Stimulated activated CD4-positive, alpha-beta T cell treated with anti-CD3 and anti-CD28 coated beads, Interleukin-2, amount 100 ng/mL, for 48 hours (primary cell): ENCODE results near the gene PPP4R1.

Experiments
- DNase-seq, 2 donors: peaks; one replicate each; pipeline ENCODE4 v3.0.0-alpha.2; 2020

Gene PPP4R1

DNA sequence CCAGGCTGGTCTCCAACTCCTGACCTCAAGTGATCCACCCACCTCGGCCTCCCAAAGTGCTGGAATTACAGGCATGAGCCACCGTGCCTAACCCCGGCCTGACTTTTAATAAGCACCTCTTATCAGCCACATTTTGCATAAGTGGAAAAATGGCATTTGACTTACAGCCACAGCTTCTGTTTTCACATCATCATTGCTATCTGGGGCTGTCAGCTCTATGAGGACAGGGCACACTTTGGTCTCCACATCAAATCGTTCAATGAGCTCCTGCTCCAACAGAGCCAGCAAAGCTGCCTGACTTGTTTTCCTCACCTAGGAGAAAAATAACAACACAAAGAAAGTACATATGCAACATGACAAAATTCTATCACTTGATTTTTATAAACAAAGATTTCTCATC lies 26.4 kb downstream of the PPP4R1 start:
- no peak for DNase-seq

DNA sequence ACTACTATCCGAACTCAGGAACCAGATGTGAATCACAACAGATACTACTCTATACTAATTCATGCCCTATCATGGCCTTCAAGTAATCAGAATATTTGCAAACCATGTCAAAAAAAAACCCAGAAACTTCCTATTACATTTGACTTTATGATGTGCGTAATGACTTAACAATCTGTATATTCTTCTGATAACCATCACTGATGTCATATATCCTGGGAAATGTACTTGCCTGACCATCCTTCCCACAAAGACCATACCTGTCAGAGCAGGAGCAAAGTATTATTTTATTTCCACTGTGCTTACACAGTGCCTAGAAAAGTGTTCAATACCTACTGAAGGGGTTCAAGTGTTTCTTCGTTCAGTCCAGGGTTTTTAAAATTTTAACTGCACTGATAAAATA lies 27.5 kb downstream of the PPP4R1 start:
- DNase-seq: no peak

DNA sequence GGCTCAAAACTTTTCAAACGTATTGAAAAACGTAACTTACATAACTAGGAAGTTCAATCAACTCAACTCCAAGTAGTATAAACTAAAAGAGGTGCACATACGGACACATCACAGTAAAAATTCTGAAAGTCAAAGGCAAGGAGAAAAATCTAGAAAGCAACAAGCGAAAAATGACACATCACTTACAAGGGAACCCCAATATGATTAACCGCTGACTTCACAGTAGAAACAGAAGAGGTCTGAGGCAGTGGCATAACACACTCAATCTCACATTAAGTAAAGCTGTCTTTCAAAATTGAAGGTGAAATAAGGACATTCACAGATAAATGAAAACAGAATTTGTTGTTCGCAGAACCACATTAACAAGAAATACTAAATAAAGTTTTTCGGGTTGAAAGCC lies 32.7 kb downstream of the PPP4R1 start:
- no peak for DNase-seq

DNA sequence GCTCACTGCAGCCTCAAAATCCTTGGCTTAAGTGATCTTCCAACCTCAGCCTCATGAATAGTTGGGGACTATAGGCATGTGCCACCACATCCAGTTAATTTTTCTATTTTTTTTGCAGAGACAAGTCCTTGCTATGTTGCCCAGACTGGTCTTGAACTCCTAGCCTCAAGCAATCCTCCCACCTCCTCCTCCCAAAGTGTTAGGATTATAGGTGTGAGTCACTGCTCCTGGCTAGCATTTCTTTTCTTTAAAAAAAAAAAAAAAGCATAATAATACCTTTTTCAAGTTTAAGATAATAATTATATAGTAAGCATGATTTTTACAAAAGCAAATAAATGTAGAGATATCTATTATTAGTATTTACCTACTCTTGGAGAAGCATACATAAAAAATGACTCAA lies 36.1 kb downstream of the PPP4R1 start:
- no peak for DNase-seq

DNA sequence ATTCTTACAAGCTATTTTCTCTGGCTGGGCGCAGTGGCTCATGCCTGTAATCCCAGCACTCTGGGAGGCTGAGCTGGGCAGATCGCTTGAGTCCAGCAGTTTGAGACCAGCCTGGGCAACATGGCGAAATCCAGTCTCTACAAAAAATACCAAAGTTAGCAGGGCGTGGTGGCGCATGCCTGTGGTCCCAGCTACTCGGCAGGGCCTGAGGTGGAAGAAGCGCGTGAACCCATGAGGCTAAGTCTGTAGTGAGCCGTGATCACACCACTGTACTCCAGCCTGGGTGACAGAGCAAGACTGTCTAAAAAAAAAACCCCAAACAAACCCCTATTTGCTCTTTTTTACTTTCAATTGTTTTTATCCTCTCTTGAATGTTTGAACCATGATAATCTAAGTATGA lies 37.0 kb downstream of the PPP4R1 start:
- DNase-seq: no peak

DNA sequence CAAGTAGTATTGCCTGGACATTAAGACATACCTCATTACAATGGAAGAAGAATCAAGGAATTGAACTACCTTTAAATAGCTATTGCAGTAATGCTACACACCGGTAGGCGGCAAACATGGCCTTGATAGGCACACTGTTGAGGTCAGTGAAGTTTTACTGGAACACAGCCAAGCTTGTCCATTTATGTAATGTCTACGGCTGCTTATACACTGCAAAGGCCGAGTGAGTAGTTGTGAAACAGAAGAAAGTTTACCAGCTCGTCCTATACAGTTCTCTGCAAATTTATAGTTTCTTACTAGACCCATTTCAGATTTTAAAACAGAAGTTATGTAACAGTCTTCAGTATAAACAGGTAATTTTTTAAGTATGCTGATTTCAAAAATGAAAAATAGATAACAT lies 38.8 kb downstream of the PPP4R1 start:
- DNase-seq: peak in 1 of 2 donors; percentile 1

DNA sequence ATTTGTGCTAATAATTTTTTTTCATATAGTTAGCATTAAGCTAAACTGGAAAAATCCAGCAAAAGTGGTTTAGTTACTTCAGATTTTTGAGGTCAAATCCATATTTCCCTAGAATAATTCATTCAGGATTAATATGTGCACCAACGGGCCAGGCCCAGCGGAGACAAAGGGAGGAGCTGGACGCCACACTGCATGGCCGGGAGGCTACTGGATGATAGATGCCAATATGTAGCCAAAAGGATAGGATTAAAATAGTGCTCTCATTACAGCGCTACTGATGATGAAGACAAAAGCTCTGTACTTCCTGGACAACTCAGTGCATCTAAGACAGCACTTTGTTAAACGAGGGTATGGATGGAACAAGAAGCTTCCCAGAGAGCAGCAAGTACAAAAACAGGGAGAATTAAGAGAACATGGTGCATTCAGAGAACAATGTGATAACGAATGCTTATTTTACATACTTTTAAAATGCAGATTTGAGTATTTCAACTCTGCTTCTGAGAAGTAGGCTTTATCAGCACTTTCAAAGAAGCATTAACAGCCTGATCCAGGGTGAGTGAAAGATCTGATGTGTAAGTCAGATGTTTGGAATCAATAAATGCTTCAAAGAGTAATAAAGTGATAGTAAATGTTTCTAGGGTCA lies 39.8 kb downstream of the PPP4R1 start:
- no peak for DNase-seq

DNA sequence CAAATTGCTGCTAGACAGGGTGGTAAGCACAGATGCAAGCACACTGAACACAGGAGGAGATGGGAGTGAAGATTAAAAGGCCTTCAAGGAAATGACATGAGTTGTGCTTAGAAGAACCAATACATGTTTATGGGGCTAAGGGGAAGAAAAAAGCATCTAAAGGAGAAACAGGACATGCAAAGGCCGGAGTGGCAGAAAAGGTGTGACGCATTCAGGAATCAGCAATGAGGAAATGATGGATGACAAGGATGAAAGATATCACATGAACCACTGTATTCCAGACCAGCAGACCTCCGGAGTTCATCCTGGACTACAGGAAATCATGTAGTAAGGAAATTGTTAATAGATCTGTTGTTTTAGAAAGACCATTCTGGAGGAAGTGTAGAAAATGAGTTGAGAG lies 42.8 kb downstream of the PPP4R1 start:
- no peak for DNase-seq

DNA sequence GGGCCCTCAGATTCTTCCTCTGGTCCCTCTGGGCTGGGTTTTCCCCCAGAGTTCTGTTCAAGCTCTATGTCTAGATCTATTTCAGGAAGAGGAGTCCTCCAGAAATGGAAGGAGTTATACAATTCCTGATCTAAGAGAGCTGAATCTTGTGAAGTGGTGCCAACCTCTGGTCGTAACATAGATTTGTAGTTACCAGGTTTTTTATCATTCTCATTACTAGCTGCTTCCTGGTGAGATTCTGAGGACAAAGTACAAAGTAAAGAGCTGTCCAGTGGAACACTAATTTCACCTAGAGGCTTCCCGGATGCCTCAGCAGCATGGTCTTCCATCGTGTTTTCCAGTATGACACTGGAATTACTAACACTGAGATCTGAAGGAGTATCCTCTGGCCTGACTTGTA lies 44.1 kb downstream of the PPP4R1 start:
- no peak for DNase-seq

DNA sequence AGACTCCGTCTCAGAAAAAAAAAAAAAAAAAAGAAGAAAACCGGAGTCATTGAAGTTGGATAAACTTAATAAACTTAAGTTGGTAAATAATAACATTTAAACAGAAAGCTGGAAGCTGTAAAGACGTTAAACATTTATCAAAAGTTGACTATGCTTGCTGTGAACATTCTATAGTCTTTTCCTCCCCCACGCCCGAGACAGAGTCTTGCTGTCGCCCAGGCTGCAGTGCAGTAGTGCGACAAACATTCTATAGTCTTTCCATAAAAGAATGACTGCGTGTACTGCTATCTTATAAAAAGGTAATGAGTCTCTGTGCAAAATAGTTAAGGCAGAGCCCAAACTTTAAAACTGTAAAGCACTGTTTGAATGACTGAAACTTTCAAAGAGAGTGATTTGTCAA lies 45.2 kb downstream of the PPP4R1 start:
- no peak for DNase-seq

DNA sequence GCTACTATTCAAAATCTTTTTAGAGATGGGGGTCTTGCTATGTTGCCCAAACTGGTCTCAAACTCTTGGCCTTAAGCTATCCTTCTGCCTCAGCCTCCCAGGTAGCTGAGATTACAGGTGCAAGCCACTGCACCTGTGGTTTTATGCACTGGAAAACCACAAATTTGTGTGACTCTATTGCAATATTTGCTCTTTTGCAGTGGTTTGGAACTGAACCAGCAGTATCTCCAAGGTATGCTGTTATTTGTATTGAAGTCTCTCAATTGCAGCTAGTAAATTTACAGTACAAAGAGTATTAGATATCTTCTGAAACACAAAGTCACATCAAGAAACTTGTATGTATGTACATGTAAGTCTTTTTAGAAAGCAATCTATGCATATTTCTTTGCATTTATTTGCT lies 46.2 kb downstream of the PPP4R1 start:
- DNase-seq: no peak

DNA sequence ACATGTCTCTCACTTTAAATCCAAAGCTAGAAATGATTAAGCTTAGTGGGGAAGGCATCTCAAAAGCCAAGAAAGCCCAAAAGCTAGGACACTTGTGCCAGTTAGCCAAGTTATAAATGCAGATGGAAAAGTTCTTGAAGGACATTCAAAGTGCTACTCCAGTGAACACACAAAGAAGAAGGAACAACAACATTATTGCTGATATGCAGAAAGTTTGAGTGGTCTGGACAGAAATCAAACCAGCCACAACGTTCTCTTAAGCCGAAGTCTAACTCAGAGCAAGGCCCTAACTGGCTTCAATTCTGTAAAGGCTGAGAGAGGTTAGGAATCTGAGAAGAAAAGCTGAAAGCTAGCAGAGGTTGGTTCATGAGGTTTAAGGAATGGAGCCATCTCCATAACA lies 49.0 kb downstream of the PPP4R1 start:
- no peak for DNase-seq

DNA sequence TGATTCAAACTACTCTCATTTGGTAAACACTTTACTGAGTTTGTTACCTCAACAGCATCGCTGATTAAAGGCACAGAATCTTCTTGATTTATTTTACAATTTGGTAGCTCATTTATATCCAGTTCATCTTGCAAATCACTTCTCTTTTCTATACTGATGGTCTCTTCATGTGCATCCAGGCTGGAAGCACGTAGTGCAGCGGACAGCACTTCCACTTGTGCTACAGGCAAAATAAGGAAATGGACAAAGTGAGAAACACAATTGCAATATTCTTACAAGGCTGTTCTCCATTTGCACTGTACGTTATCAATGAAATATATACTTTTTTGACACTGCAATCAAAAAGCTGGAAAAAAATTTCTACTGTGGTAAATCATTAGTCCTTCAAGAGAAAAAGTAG lies 51.0 kb downstream of the PPP4R1 start:
- no peak for DNase-seq

DNA sequence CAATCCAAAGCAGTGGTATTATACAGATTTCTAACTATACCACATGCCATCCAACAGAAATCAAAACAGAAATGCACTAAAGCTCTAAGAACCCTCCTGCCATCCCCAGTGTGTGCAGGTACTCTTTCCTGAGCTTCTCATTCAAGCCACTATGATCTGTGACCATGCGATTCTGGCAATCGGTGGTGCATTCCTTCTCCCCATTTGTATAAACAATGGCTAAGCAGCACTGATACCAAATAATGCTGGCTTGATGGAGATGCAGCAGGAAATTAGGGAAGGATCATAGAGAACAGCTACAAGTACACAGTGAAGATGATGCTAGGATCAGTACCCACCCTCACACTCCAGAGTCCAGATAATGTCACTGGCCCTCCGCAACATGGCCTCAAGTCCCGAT lies 51.8 kb downstream of the PPP4R1 start:
- no peak for DNase-seq

DNA sequence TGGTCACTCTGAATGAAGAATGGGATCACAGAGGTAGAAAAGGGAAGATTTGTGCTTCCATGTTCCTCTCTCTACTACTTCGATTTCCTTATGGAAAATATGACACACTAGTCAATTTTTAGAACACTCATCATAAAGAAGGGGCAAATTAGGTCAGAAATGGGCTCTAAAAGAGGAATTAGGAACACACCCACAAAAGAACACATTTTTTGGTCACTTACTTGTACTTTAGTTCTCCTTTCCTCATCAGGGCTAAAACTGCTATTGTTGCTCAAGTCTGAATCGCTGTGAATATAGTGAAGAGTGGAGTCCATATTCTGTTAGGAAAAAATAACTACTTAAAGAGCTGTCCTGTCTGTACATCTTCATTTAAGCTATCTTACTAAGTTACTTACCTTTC lies 52.6 kb downstream of the PPP4R1 start:
- no peak for DNase-seq

DNA sequence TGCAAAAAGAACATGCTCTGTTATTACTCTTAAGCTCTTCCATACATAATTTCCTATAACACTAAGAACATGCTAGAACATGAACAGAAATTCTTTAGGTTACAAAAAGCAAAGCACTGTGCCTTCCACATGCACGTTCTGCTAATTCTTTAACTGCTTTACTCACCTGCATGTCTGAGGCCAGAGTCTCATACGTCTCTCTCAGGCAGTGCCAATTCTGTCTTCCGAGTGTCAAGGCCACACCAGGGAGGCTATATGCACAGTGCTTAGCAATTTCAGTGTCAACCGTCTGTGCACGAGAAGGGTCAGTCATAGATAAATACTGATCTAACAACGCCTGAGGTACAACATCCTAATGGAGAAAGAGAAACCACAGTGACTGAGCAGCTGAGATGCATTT lies 55.1 kb downstream of the PPP4R1 start:
- DNase-seq: no peak

DNA sequence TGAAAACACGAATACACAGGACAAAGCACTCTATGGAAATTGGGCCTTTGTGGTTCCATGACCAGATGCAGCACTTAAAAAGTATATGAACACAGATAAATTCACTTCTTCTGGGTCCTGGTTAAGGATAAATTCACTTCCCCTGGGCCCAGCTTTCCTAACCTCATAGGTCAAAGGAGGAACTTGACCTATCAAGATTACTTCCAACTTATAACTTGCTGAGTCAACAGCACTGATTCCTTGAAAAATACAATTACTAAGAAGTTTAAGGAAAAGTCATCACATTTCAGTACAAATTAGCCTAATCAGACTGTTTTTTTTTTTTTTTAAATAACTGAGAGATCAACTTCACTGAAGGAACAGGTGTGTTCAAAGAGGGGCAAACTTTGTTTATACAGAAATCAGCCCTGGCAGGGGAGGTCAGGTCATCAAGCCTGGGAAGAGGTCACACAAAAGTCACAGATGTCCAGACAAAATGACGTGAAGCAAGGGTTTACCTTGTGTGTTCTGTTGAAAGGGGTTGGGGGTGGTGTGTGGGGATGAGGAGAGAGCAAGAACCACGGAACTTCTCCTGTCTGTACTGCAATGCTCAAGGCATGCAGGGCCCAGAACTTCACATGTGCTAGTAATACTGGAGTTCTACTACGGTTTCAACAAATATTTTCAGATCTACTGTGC lies 55.8 kb downstream of the PPP4R1 start:
- no peak for DNase-seq

DNA sequence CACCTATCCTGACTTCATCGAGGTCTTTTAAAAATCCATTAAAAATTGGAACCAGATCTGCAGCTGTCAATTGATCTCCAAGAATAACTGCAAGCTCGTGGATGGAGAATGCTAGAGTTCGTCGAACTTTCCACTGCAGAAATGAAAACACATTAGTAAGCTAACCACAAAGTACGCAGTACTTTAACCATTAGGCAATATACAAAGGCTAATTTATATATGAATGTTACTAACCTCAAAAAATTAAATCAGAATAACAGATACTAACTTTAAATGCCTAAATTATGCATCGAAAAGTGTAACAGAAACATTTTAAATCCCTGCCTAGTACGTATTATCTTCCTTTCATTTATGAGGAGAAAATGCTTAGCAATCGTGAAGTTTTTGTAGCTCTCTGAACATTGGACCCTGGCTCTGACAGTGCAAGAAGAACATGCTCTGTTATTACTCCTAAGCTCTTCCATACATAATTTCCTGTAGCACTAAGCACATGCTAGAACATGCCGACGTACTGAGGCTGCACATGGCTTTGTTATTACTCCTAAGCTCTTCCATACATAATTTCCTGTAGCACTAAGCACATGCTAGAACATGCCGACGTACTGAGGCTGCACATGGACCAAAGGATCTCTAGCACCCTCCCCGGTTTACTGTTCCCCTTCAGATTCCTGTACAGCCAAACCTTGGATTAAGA lies 57.0 kb downstream of the PPP4R1 start:
- no peak for DNase-seq

DNA sequence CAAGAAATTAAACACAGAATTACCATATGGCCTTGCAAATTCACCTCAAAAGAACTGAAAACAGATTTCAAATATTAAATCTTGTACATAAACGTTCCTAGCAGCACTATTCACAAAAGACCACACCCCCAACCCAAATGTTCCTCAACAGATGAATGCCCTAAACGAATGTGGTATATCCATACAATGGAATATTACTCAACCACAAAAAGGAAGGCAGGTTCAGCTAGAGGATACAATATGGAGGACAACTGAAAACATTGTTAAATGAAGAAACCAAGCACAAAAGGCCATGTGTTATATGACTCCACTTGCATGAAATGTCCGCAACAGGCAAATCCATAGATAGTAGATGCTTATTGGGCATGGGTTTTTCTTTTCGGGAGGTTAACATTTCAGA lies 61.7 kb downstream of the PPP4R1 start:
- DNase-seq: no peak

DNA sequence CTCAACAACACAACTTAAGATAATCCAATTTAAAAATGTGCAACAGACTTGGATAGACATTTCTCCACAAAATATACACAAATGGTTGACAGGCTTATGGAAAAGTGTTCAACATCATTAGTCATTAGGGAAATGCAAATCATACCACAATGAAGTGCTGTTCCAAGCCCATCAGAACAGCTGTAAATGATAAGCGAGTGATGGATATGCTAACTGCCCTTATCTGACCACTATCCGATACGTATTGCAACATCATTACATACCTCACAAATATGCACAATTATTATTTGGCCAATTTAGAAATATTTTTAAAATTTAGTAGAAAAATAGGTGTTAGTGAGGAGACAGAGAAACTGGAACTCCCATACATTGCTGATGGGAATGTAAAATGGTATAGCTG lies 62.2 kb downstream of the PPP4R1 start:
- no peak for DNase-seq

DNA sequence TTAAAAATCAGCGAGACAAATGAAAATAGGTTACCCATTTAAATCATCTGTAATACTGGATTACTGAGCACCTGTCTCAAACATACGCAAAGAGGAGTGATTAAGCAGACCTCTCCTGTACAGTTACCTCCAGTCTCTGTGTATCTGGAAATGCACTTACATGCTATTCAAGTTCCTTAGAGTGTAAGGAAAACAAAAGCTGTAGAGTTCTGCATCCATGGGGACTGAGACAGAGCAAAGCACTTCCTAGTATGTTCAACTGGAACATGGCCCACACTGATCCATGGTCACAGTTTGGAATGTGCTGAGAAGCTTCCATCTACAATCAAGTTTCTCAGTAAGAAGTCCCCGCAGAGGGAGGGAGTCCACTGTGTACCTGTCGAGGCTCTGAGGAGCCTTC lies 63.9 kb downstream of the PPP4R1 start:
- DNase-seq: no peak

DNA sequence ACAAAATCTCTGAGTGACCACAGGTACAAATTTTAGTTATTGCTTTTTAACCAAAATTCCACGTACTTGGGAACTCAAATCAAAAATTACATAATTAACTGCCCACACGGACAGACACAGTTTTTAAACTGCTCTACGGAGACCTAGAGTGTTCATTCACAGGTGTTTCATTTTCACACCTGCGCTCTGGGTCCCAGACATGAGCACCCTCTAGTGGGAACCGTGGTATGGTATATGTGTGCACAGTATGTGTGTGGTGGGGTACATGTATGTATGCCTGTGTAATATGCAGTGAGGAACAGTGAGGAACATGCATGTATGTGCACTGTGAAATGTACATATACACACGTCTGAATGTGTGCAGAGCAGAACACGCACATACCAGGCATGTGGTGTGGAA lies 65.0 kb downstream of the PPP4R1 start:
- DNase-seq: no peak

DNA sequence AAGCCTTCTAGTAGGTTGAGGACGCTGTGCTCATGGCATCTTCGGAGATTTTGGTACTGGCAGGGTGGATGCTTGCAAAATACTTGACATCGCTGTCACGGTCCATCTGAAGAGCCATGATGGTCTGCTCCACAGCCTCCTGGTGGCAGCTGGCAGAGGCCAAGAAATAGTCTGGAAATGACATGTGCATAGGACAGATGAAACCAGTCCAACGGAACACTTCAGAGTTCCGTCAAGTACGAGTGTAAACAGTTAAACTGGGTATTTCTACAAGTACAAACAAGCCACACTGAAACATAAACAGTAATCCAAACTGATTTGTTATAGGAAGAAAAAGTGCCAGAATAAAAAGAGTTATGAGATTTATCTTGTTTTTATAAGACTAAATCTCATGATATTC lies 66.6 kb downstream of the PPP4R1 start:
- DNase-seq: no peak

DNA sequence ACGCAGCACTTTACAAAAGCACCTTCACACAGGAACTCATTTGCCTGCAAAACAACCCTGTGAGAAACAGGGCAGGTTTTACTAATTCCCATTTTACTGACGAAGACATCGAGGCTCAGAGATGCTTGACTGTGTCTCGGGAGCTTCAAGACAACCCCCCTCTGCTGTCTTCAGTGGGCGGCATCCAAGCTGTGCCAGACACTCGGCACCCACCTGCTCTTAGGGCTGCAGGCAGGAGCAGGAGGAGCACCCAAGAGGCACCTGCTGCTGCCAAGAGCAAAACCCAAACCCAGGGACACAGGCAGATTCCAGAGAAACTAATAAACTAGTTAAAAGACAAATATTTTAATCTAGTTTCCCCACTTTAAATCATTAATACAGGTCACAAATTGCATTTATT lies 67.9 kb downstream of the PPP4R1 start:
- DNase-seq: no peak

DNA sequence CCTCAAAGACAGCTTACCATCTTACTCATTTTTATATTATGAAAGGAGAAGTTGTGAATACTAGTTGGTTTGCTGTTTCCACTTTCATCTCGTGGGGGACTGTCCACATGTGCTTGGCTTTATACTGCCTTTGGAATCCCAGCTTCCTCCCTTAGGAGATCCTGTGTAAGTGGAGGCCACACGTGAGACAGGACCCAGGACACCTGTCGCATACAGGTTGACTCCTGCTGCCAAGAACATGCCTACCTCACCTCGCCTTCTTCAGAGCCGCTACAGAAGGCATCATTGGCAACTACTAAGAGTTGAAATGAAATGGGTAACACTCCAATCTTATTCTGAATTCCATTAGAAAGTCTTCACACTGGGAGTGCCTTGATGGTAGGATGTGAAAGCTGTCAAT lies 69.3 kb downstream of the PPP4R1 start:
- no peak for DNase-seq
